NCI-H345 treated with DMSO at 0.1 percent for 48 hours (cell line): ENCODE results near the gene TSPAN32.
"Not testable (repeated sequence)": the region's sequence is repeated elsewhere in the genome, so short reads cannot be mapped to it uniquely, and the experiment has no call there.

ENCODE experiments used
- DNase-seq: peaks from one replicate; lab custom pipeline; 2025; ENCODE audit not compliant: unreplicated experiment; lab: John Stamatoyannopoulos, UW

TSPAN32 gene

DNA sequence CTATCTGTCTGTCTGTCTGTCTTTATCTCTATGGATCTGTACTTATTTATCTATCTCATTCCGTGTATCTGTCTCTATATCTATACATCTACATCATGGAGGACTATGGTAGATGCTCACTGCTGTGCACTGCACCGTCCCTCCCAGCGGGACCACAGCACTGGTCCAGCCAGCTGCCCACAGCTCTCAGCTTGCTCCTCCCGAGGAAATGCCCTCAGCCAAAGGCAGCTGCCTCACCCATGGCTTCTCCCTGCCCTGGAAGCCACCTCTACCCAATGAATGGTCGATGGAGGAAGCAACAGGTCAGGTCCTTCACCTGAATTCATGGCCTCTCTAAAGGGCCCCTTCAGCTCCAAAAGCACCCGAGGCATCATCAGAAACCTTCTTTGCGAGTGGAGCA lies 60.6 kb downstream of the TSPAN32 start:
- DNase-seq: no peak

DNA sequence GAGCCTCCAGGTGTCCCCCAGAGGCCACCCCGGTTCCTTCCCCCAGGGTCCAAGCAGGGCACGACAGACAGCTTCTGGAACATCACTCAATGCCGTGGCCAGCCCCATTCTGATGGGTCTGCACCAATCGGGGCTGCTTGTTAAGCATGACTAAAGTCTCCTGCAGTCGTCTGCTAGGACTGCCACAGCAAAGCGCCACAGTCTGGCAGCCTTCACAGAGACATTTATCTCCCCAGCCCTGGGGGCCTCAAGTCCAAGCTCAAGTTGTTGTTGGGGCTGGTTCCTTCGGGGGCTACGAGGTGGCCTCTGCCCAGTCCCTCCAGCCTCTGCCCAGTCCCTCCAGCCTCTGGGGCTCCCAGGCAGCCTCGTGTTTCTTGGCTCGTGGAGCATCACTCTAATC lies 61.3 kb downstream of the TSPAN32 start:
- DNase-seq: no peak

DNA sequence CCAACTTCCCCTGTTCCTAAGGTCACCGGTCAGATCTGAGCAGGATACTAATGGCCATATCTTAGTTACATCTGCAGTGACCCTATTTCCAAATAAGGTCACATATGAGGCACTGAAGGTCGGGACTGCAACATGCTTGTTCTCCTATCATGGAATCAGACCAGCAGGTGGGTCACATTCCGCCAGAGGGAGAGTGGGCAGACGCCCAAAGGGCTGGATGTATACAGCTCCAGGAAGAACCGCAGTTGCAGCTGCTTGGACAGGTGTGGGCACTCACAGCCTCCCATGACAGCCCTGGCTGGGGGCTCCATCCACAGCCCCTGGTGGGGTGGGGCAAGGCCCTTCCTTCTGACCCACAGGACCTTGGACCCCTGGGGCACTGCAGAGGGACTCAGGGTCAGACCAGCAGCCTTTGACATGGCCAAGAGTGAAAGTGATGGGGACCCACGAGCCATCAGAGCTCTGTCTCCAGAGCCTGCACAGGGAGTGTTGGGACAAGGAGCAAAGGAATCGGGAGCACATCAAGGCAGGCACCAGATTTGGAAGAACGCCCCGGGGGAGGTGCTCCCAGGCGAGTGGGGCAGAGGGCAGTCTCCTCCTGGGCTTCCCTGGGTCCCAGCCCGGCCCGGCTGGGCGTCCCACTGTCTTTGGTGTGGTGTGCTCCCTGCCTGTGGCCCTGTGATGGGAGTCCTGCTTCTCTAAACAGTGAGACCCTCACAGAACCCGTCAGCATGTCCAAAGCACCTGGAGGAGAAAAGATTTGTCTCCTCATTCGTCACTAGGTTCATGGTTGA lies 62.0 kb downstream of the TSPAN32 start:
- DNase-seq: no peak

DNA sequence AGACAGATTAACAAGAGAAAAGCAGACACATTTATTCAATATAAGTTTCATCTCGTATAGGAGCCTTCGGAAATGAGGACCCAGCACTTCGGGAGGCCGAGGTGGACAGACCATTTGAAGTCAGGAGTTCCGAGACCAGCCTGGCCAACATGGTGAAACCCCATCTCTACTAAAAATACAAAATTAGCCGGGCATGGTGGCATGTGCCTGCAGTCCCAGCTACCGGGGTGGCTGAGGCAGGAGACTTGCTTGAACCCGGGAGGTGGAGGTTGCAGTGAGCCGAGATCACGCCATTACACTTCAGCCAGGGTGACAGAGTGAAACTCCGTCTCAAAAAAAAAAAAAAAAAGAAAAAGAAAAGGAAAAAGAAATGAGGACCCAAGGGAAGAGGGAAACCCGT lies 62.6 kb downstream of the TSPAN32 start:
- DNase-seq: not testable (repeated sequence)

DNA sequence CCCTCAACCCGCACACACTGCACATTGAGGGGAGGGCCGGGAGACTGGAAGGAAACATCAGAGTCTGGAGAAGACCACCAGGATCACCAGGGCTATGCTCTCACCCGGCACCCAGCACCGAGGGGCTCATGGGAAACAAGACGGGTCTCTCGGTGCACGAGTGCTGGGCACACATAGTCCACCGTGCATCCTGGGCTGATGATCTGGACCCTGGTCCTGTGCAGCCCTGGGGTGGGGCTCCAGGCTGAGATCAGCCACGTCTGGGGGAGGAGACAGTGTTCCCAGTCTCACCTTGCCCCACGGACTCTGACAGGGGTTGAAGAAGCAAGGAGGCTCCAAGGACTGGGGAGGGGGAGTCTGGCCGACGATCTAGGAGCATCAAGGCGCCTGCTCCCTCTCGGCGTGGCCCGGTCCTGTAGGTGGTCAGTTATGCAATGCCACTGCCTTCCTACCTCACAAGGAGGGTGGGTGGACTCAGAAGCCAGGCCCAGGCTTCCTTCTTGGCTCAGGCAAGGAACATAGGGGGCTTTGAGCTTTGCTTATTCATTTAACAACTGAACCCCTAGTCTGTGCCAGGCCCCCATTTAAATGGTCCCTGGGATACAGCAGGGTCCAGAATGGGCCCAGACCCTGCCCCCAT lies 63.9 kb downstream of the TSPAN32 start:
- no peak for DNase-seq

DNA sequence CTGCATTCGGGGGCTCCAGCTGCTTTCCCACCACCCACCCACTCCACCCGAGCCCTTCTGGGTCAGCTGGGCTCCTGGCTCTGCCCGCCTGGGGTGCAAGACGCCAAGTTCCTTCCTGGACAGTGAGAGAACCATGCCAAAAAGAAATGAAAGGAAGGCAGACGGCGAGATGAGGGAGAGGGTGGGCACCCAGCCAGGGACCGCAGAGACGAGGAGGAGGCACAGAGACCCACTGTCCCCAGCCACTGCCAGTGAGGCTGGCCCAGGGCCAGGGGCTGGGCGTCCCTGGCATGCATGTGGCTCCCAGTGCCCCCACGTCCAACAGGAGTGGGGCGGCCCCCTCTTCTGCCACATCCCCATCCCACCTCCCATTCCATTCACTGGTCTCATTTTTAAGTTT lies 64.5 kb downstream of the TSPAN32 start:
- no peak for DNase-seq

DNA sequence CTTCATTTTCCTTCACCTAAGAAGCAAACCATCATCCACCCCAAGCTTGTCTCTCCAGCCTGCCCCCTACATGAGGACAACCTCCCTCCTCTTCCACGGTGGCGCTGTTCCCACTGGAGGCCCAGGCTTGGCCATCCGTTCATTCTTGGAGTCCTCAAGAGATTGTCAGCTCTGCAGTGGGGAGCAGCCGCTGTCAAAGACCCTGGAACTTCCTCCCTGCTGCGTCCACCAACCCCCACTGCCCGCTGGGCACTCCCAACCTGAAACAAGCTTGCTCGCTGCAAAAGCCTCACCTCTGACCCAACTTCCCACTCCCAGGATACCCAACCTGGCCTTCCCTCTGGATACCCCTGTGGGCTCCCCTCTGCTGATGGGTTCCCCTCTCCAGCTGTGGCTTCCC lies 64.9 kb downstream of the TSPAN32 start:
- DNase-seq: no peak

DNA sequence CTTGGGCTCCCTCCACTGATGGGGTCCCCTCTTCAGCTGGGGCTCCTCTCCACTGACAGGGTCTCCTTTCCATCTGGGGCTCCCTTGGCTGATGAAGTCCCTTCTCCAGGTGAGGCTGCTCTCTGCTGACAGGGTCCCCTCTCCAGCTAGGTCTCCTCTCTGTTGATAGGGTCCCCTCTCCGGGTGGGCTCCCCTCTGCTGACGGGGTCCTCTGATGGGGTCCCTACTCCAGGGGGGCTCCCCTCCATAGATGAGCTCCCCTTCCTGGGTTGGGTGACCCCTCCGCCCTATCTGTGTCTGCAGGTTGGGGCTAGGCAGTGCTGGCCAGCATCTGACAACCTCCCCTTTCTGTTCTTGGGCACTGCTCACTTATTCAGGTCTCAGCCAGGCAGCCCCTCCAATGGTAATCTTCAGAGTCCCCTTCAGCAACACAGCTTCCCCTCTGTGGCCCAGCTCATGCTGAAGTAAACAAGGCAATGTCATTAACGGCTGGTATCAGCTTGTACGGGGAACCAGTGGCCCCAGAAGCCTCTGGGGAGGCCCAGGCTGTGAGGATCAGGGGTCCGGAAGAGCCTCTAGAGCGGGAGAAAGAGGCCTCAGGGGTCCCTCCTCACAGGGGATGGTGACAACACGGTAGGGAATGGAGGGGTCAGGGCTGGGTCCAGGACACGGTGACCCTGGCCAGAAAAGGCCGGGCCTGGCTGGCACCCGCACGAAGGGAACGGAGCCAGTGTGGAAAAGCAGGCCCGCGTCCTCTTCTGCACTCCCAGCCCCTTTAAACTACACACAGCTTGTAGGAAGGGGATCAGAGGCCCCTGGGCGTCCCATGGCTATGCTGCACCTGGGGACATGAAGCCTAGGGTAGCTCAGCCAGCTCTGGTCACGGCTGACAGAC lies 65.7 kb downstream of the TSPAN32 start:
- DNase-seq: no peak
